ENCODE data around the gene TTLL1.

DNA sequence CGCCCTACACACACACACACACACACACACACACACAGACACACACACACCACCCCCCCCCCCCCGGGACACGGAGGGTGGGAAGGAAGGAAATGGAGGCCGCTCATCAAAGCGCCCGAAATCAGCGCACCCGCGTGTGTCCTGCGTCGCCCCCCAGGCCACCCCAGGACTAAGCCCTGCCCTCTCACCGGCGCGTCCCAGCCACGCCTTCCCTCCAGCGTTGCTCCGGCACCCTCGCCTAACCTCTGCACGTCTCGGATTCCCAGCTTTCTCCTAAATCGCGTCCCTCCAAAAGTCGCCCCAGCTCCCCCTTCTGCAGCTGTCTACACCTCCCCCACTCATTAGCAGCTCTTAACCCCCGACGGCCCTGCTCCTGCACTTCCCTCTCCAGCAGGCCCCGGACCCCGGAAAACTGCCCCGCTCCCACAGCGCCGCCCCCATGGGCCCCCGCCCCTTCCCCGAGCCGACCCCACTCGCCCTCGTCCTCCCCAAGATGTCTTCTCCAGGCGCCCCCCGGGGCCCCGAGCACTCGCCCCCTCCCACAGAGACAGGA, 74.8 kb downstream of the TTLL1 start:
- TF ChIP-seq, protein P1, sequence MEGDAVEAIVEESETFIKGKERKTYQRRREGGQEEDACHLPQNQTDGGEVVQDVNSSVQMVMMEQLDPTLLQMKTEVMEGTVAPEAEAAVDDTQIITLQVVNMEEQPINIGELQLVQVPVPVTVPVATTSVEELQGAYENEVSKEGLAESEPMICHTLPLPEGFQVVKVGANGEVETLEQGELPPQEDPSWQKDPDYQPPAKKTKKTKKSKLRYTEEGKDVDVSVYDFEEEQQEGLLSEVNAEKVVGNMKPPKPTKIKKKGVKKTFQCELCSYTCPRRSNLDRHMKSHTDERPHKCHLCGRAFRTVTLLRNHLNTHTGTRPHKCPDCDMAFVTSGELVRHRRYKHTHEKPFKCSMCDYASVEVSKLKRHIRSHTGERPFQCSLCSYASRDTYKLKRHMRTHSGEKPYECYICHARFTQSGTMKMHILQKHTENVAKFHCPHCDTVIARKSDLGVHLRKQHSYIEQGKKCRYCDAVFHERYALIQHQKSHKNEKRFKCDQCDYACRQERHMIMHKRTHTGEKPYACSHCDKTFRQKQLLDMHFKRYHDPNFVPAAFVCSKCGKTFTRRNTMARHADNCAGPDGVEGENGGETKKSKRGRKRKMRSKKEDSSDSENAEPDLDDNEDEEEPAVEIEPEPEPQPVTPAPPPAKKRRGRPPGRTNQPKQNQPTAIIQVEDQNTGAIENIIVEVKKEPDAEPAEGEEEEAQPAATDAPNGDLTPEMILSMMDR (conservative IDR thresholded peaks at IDR 0.05 in 1 of 2, IDR thresholded peaks at IDR 0.05 in 1 of 2; ENCODE audit: low read depth in 1 of 2, low read length in 2 of 2): no peak
- no peak for TF ChIP-seq EZH2 (IDR thresholded peaks at IDR 0.05; ENCODE audit: low read length, missing control alignments)

Measured in fibroblast of lung (primary cell).